HEK293 (cell line): ENCODE results near the gene RSRC2.

Source experiments
- GFI1B ChIP-seq: fragments of 450-650 bp; formaldehyde crosslinking; IDR thresholded peaks from 2 replicates; pipeline ENCODE4 v1.5.1; 2016; ENCODE audit warnings: missing biosample characterization, missing genetic modification characterization
- GLIS2 ChIP-seq: fragments of 450-650 bp; formaldehyde crosslinking; IDR thresholded peaks from 2 replicates; pipeline ENCODE4 v1.5.1; 2016; ENCODE audit warnings: missing biosample characterization, missing genetic modification characterization
- IKZF3 ChIP-seq: fragments of 450-650 bp; IDR thresholded peaks from 2 replicates; pipeline ENCODE4 v1.5.0; 2018; ENCODE audit warnings: missing biosample characterization, mild to moderate bottlenecking, missing genetic modification characterization, moderate library complexity
- KLF9 ChIP-seq: fragments of 450-650 bp; formaldehyde crosslinking; IDR thresholded peaks from 2 replicates; pipeline ENCODE4 v1.5.1; 2016; ENCODE audit warnings: missing biosample characterization, missing genetic modification characterization, low read depth
- SALL2 ChIP-seq: fragments of 450-650 bp; formaldehyde crosslinking; IDR thresholded peaks from 2 replicates; pipeline ENCODE4 v1.5.0; 2017; ENCODE audit warnings: missing biosample characterization, mild to moderate bottlenecking, missing genetic modification characterization, borderline replicate concordance
- SCRT2 ChIP-seq: fragments of 450-650 bp; formaldehyde crosslinking; IDR thresholded peaks from 2 replicates; pipeline ENCODE4 v1.5.1; 2016; ENCODE audit warnings: missing biosample characterization, missing genetic modification characterization
- TCF7L2 ChIP-seq: IDR thresholded peaks from 2 replicates; pipeline ENCODE4 v1.6.1; 2011; ENCODE audit warnings: low read depth, mild to moderate bottlenecking, inconsistent platforms, low read length, moderate library complexity, borderline replicate concordance
- ZBTB44 ChIP-seq: fragments of 450-650 bp; IDR thresholded peaks from 2 replicates; pipeline ENCODE4 v1.5.1; 2018; ENCODE audit warnings: missing biosample characterization, mild to moderate bottlenecking, missing genetic modification characterization
- ZFP41 ChIP-seq: fragments of 450-650 bp; formaldehyde crosslinking; IDR thresholded peaks from 2 replicates; pipeline ENCODE4 v1.5.1; 2016; ENCODE audit warnings: missing biosample characterization, missing genetic modification characterization, borderline replicate concordance
- ZNF114 ChIP-seq: fragments of 450-650 bp; formaldehyde crosslinking; IDR thresholded peaks from 2 replicates; pipeline ENCODE4 v1.5.0; 2017; ENCODE audit warnings: missing biosample characterization, missing genetic modification characterization
- ZNF138 ChIP-seq: fragments of 450-650 bp; formaldehyde crosslinking; IDR thresholded peaks from 2 replicates; pipeline ENCODE4 v1.5.1; 2016; ENCODE audit warnings: missing biosample characterization, missing genetic modification characterization, borderline replicate concordance
- ZNF16 ChIP-seq: fragments of 450-650 bp; formaldehyde crosslinking; IDR thresholded peaks from 2 replicates; pipeline ENCODE4 v1.5.1; 2016; ENCODE audit warnings: low read depth, missing biosample characterization, missing genetic modification characterization
- ZNF169 ChIP-seq: fragments of 450-650 bp; formaldehyde crosslinking; IDR thresholded peaks from 2 replicates; pipeline ENCODE4 v1.5.1; 2016; ENCODE audit warnings: missing biosample characterization, missing genetic modification characterization
- ZNF18 ChIP-seq: fragments of 450-650 bp; formaldehyde crosslinking; IDR thresholded peaks from 2 replicates; pipeline ENCODE4 v1.5.1; 2016; ENCODE audit warnings: missing biosample characterization, missing genetic modification characterization
- ZNF423 ChIP-seq: fragments of 450-650 bp; formaldehyde crosslinking; IDR thresholded peaks from 2 replicates; pipeline ENCODE4 v1.5.1; 2016; ENCODE audit warnings: missing biosample characterization, missing genetic modification characterization
- ZNF473 ChIP-seq: fragments of 450-650 bp; formaldehyde crosslinking; IDR thresholded peaks from 2 replicates; pipeline ENCODE4 v1.5.1; 2017; ENCODE audit warnings: missing biosample characterization, missing genetic modification characterization
- ZNF48 ChIP-seq: fragments of 450-650 bp; formaldehyde crosslinking; IDR thresholded peaks from 2 replicates; pipeline ENCODE4 v1.5.1; 2016; ENCODE audit warnings: missing biosample characterization, missing genetic modification characterization
- ZNF558 ChIP-seq: fragments of 450-650 bp; formaldehyde crosslinking; IDR thresholded peaks from 2 replicates; pipeline ENCODE4 v1.5.1; 2016; ENCODE audit warnings: missing biosample characterization, missing genetic modification characterization
- ZNF626 ChIP-seq: fragments of 450-650 bp; sonication (Bioruptor Pico); formaldehyde crosslinking; IDR thresholded peaks from 2 replicates; pipeline ENCODE4 v1.5.1; 2018; ENCODE audit warnings: missing biosample characterization, missing genetic modification characterization, inconsistent platforms
- ZNF664 ChIP-seq: fragments of 450-650 bp; formaldehyde crosslinking; IDR thresholded peaks from 2 replicates; pipeline ENCODE4 v1.5.1; 2016; ENCODE audit warnings: missing biosample characterization, missing genetic modification characterization
- ZNF670 ChIP-seq: fragments of 450-650 bp; formaldehyde crosslinking; IDR thresholded peaks from 2 replicates; pipeline ENCODE4 v1.5.1; 2016; ENCODE audit warnings: missing biosample characterization, missing genetic modification characterization, low read depth
- ZNF707 ChIP-seq: fragments of 450-650 bp; formaldehyde crosslinking; IDR thresholded peaks from 2 replicates; pipeline ENCODE4 v1.5.1; 2016; ENCODE audit warnings: missing biosample characterization, missing genetic modification characterization
- ZSCAN18 ChIP-seq: fragments of 450-650 bp; formaldehyde crosslinking; IDR thresholded peaks from 2 replicates; pipeline ENCODE4 v1.5.1; 2016; ENCODE audit warnings: missing biosample characterization, missing genetic modification characterization
- TF ChIP-seq, protein P1 (sequence below): fragments of 450-650 bp; formaldehyde crosslinking; IDR thresholded peaks from 2 replicates; pipeline ENCODE4 v1.5.1; 2016; ENCODE audit warnings: missing biosample characterization, missing genetic modification characterization
- TF ChIP-seq, protein P2 (sequence below): fragments of 450-650 bp; formaldehyde crosslinking; IDR thresholded peaks from 2 replicates; pipeline ENCODE4 v1.5.1; 2016; ENCODE audit warnings: missing biosample characterization, missing genetic modification characterization, low read depth
- TF ChIP-seq, protein P3 (sequence below): fragments of 450-650 bp; formaldehyde crosslinking; IDR thresholded peaks from 2 replicates; pipeline ENCODE4 v1.5.1; 2017; ENCODE audit warnings: missing biosample characterization, mild to moderate bottlenecking, missing genetic modification characterization, moderate library complexity
- TF ChIP-seq, protein P4 (sequence below): fragments of 450-650 bp; formaldehyde crosslinking; IDR thresholded peaks from 2 replicates; pipeline ENCODE4 v1.5.1; 2016; ENCODE audit warnings: missing biosample characterization, missing genetic modification characterization
- TF ChIP-seq, protein P5 (sequence below): IDR thresholded peaks from 2 replicates; pipeline ENCODE4 v1.6.1; 2011; ENCODE audit warnings: mild to moderate bottlenecking, low read depth, low read length, borderline replicate concordance

The RSRC2 gene

GRCh38 chr12:122500685-122501488 lies 25.8 kb downstream of the RSRC2 start, which contains the start of gene ZCCHC8 (continued):
- TF ChIP-seq, protein P1, sequence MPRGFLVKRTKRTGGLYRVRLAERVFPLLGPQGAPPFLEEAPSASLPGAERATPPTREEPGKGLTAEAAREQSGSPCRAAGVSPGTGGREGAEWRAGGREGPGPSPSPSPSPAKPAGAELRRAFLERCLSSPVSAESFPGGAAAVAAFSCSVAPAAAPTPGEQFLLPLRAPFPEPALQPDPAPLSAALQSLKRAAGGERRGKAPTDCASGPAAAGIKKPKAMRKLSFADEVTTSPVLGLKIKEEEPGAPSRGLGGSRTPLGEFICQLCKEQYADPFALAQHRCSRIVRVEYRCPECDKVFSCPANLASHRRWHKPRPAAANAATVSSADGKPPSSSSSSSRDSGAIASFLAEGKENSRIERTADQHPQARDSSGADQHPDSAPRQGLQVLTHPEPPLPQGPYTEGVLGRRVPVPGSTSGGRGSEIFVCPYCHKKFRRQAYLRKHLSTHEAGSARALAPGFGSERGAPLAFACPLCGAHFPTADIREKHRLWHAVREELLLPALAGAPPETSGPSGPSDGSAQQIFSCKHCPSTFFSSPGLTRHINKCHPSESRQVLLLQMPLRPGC (tag by site-specific recombination): no peak
- TF ChIP-seq ZNF423 (tag by site-specific recombination): no peak
- TF ChIP-seq GLIS2 (tag by site-specific recombination): peak; percentile 8; the same call in 1 of the 2 replicates
- no peak for TF ChIP-seq ZSCAN18
- no peak for TF ChIP-seq ZNF558 (tag by site-specific recombination)
- TF ChIP-seq SALL2 (tag by site-specific recombination): no peak
- peak; percentile 82 for TF ChIP-seq ZNF18 (tag by site-specific recombination)
- no peak for TF ChIP-seq IKZF3 (tag by site-specific recombination)
- TF ChIP-seq, protein P2, sequence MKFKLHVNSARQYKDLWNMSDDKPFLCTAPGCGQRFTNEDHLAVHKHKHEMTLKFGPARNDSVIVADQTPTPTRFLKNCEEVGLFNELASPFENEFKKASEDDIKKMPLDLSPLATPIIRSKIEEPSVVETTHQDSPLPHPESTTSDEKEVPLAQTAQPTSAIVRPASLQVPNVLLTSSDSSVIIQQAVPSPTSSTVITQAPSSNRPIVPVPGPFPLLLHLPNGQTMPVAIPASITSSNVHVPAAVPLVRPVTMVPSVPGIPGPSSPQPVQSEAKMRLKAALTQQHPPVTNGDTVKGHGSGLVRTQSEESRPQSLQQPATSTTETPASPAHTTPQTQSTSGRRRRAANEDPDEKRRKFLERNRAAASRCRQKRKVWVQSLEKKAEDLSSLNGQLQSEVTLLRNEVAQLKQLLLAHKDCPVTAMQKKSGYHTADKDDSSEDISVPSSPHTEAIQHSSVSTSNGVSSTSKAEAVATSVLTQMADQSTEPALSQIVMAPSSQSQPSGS (tag by site-specific recombination): no peak
- no peak for TF ChIP-seq KLF9 (tag by site-specific recombination)
- TF ChIP-seq ZNF16 (tag by site-specific recombination): no peak
- TF ChIP-seq ZNF626 (tag by site-specific recombination): no peak
- no peak for TF ChIP-seq GFI1B
- no peak for TF ChIP-seq ZNF138 (tag by site-specific recombination)
- TF ChIP-seq ZNF707: no peak
- TF ChIP-seq, protein P3, sequence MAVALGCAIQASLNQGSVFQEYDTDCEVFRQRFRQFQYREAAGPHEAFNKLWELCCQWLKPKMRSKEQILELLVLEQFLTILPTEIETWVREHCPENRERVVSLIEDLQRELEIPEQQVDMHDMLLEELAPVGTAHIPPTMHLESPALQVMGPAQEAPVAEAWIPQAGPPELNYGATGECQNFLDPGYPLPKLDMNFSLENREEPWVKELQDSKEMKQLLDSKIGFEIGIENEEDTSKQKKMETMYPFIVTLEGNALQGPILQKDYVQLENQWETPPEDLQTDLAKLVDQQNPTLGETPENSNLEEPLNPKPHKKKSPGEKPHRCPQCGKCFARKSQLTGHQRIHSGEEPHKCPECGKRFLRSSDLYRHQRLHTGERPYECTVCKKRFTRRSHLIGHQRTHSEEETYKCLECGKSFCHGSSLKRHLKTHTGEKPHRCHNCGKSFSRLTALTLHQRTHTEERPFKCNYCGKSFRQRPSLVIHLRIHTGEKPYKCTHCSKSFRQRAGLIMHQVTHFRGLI (tag by site-specific recombination): no peak
- no peak for TF ChIP-seq ZNF664 (tag by site-specific recombination)
- no peak for TF ChIP-seq ZFP41
- no peak for TF ChIP-seq ZNF169
- no peak for TF ChIP-seq ZNF48 (tag by site-specific recombination)
- TF ChIP-seq, protein P4, sequence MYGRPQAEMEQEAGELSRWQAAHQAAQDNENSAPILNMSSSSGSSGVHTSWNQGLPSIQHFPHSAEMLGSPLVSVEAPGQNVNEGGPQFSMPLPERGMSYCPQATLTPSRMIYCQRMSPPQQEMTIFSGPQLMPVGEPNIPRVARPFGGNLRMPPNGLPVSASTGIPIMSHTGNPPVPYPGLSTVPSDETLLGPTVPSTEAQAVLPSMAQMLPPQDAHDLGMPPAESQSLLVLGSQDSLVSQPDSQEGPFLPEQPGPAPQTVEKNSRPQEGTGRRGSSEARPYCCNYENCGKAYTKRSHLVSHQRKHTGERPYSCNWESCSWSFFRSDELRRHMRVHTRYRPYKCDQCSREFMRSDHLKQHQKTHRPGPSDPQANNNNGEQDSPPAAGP (tag by site-specific recombination): peak; percentile 41
- TF ChIP-seq, protein P5, sequence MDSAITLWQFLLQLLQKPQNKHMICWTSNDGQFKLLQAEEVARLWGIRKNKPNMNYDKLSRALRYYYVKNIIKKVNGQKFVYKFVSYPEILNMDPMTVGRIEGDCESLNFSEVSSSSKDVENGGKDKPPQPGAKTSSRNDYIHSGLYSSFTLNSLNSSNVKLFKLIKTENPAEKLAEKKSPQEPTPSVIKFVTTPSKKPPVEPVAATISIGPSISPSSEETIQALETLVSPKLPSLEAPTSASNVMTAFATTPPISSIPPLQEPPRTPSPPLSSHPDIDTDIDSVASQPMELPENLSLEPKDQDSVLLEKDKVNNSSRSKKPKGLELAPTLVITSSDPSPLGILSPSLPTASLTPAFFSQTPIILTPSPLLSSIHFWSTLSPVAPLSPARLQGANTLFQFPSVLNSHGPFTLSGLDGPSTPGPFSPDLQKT: no peak
- no peak for TF ChIP-seq ZNF670 (tag by site-specific recombination)
- peak; percentile 80 for TF ChIP-seq SCRT2
- no peak for TF ChIP-seq ZNF114 (tag by site-specific recombination)
- TF ChIP-seq TCF7L2: no peak
- TF ChIP-seq ZBTB44 (tag by site-specific recombination): 0 out of 2 replicates have a peak, but pooled peaks have one; percentile 51
- no peak for TF ChIP-seq ZNF473 (tag by site-specific recombination)
